Naive B cell (primary cell): ENCODE results near the gene LCE1A. TPM values are rescaled to one million over a fixed set of nuclear protein-coding genes. Genes with fewer than 3 reads are reported as not detected.
A peak's percentile ranks its signal among the peaks of the same experiment; 100 is the strongest.

Experiments used
- ATAC-seq, 2 donors: fragments of 150-1000 bp; cut with Tn5 transposase; 2 replicates each; pipeline ENCODE4 v1.10.0; 2021; ENCODE audit warnings: low read depth in 2 of 2, mild to moderate bottlenecking in 2 of 2, moderate library complexity in 2 of 2
- DNase-seq: peaks from one replicate; pipeline ENCODE4 v3.0.0; 2022
- H3K27ac Mint-ChIP-seq, 6 donors: one replicate each; pipeline ENCODE4 v1.8.0; 2020 to 2022; ENCODE audit warnings: mild to moderate bottlenecking in 6 of 6, mixed read lengths in 6 of 6, moderate library complexity in 5 of 6, inconsistent platforms in 2 of 6
- H3K27me3 Mint-ChIP-seq, 3 donors: one replicate each; pipeline ENCODE4 v1.8.0; 2021 to 2022; ENCODE audit warnings: mixed read lengths in 3 of 3, mild to moderate bottlenecking in 1 of 3
- H3K36me3 Mint-ChIP-seq, 2 donors: one replicate each; pipeline ENCODE4 v1.8.0; 2020 to 2022; ENCODE audit warnings: mixed read lengths in 2 of 2, inconsistent platforms in 1 of 2, mild to moderate bottlenecking in 1 of 2
- H3K4me1 Mint-ChIP-seq, 3 donors: one replicate each; pipeline ENCODE4 v1.8.0; 2020 to 2022; ENCODE audit warnings: mixed read lengths in 3 of 3, inconsistent platforms in 1 of 3, mild to moderate bottlenecking in 1 of 3, moderate library complexity in 1 of 3
- H3K4me3 Mint-ChIP-seq, 8 donors: one replicate each; pipeline ENCODE4 v1.8.0; 2020 to 2022; ENCODE audit warnings: mild to moderate bottlenecking in 8 of 8, mixed read lengths in 8 of 8, moderate library complexity in 8 of 8, inconsistent platforms in 2 of 8
- H3K9me3 Mint-ChIP-seq, 7 donors: one replicate each; pipeline ENCODE4 v1.8.0; 2020 to 2022; ENCODE audit warnings: mixed read lengths in 7 of 7, mild to moderate bottlenecking in 5 of 7, inconsistent platforms in 2 of 7, moderate library complexity in 1 of 7
- polyA plus RNA-seq, 6 donors: library from polyadenylated mRNA; unstranded; fragments of 300-500 nt; fragmentation: Illumina TruSeq; gene quantifications; one replicate each; pipeline ENCODE4 v1.2.3, GENCODE V29; 2021; ENCODE audit warnings: low read depth in 6 of 6

LCE1A gene
- polyA plus RNA-seq, result not detected

DNA sequence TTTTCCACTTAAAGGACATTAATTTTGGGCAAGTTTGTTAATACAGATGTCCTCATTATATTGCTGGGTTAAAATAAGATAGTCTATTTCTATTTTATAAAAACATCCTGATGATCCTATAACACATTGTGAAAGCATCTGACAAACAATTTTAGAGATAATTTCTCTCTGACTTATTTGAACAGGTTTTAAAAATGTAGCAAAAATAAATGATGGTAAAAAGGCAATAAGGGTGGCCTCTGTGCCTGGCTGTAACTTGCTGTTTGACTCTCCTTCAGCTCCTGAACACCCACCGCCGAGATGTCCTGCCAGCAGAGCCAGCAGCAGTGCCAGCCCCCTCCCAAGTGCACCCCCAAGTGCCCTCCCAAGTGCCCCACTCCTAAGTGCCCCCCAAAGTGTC, at the start of gene LCE1A:
LCE1A (plus strand) TSS at position 301 of the 400 bp plus-strand sequence; CDS start at position 301, 0 bp downstream.
- Mint-ChIP-seq H3K4me1 (no peaks in the 10 kb centered on the region), H3K27ac (no peak within 1 kb of the TSS), H3K36me3 (no peaks in the 10 kb centered on the region), H3K9me3 (peaks cover 0 to 5% (median 1%) of the 10 kb centered on the region in 7 donors), H3K4me3 (peak within 1 kb of the TSS in 1 of 8 donors; percentile 6), H3K27me3 (peaks cover 32 to 49% (median 43%) of the 10 kb centered on the region in 3 donors)
- ATAC-seq (no peak), DNase-seq (no peak)

GRCh38 chr1:152777510-152778137, 49.6 kb upstream of the LCE1A start:
- Mint-ChIP-seq H3K36me3 (no peaks in the 10 kb centered on the region), H3K27me3 (peaks cover 24 to 44% (median 39%) of the 10 kb centered on the region in 3 donors), H3K4me3 (no peak overlapping the region), H3K27ac (no peak overlapping the region), H3K9me3 (peaks cover 0 to 9% (median 3%) of the 10 kb centered on the region in 7 donors), H3K4me1 (no peaks in the 10 kb centered on the region)
- DNase-seq (no peak), ATAC-seq (no peak)

DNA sequence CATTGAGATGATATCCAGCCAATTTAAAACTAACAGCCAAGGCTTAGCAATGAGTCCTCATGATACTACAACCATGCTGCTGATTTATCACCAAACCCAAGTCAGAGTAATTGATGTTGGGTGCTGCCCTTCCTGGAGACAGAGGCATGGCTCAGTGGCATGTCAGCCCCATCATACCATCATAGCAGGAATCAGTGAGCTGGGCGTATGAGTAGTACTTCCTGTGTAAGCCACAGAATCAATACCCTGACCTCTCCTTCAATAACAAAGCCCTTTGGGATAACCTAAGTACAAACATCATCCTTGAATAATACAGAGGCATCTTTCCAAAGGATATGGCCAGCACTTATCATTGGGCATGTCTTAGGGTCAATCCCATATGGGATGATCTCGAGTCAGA, 44.2 kb upstream of the LCE1A start:
- peaks cover 0 to 1% (median 0%) of the 10 kb centered on the region in 7 donors for H3K9me3 Mint-ChIP-seq
- ATAC-seq (no peak), DNase-seq (no peak)
- peaks cover 38 to 52% (median 49%) of the 10 kb centered on the region in 3 donors for H3K27me3 Mint-ChIP-seq
- H3K36me3 Mint-ChIP-seq, result no peaks in the 10 kb centered on the region
- H3K4me3 Mint-ChIP-seq, result no peak overlapping the region
- no peaks in the 10 kb centered on the region for H3K4me1 Mint-ChIP-seq
- H3K27ac Mint-ChIP-seq, result no peak overlapping the region

DNA sequence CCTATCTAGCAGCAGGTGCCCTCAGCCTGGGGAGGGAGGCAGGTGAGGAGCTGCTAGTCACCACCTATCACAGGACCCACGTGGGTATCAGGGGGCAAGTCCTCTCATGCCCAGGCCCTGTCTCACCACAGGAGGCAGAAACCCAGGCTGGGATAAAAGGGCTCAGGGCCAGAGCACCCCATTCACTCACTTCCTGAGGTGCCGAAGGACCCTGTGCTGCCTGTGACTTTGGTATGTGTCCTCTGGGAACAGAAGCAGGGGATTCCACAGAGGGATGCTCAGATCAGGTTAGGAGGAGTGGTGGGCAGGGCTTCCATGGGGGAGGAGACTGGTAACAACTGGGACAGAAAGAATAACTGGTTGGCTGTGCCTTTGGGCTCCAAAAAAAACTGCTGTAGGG, 41.2 kb upstream of the LCE1A start, which contains the start of gene LCE1E:
LCE1E (plus strand) TSS at position 181 of the 400 bp plus-strand sequence. CDS start 1,043 bp downstream, outside the sequence.
- no peak for DNase-seq
- Mint-ChIP-seq H3K4me3 (no peak within 1 kb of the TSS), H3K27me3 (peaks cover 28 to 39% (median 31%) of the 10 kb centered on the region in 3 donors), H3K36me3 (no peaks in the 10 kb centered on the region), H3K4me1 (no peaks in the 10 kb centered on the region), H3K9me3 (peaks cover 0 to 2% (median 0%) of the 10 kb centered on the region in 7 donors), H3K27ac (no peak within 1 kb of the TSS)
- no peak for ATAC-seq

GRCh38 chr1:152795686-152796085, 31.6 kb upstream of the LCE1A start:
- no peak overlapping the region for H3K4me3 Mint-ChIP-seq
- ATAC-seq, result no peak
- H3K4me1 Mint-ChIP-seq, result no peaks in the 10 kb centered on the region
- no peak for DNase-seq
- H3K9me3 Mint-ChIP-seq, result peaks cover 0 to 11% (median 0%) of the 10 kb centered on the region in 7 donors
- peaks cover 6 to 12% (median 8%) of the 10 kb centered on the region in 3 donors for H3K27me3 Mint-ChIP-seq
- H3K36me3 Mint-ChIP-seq, result no peaks in the 10 kb centered on the region
- no peak overlapping the region for H3K27ac Mint-ChIP-seq

- peaks cover 9 to 14% (median 14%) of the 10 kb centered on the region in 3 donors for H3K27me3 Mint-ChIP-seq
- no peak within 1 kb of the TSS for H3K4me3 Mint-ChIP-seq
- H3K27ac Mint-ChIP-seq, result no peak within 1 kb of the TSS
- H3K4me1 Mint-ChIP-seq, result no peaks in the 10 kb centered on the region
- H3K9me3 Mint-ChIP-seq, result peaks cover 0 to 11% (median 0%) of the 10 kb centered on the region in 7 donors
- DNase-seq (no peak), ATAC-seq (no peak)
- no peaks in the 10 kb centered on the region for H3K36me3 Mint-ChIP-seq
These were observed 30.9 kb upstream of the LCE1A start, which contains the start of gene LCE1D for GRCh38 chr1:152796421-152796820. LCE1D (plus strand) TSS chr1:152796721; CDS start chr1:152797795, 1,074 bp downstream.

DNA sequence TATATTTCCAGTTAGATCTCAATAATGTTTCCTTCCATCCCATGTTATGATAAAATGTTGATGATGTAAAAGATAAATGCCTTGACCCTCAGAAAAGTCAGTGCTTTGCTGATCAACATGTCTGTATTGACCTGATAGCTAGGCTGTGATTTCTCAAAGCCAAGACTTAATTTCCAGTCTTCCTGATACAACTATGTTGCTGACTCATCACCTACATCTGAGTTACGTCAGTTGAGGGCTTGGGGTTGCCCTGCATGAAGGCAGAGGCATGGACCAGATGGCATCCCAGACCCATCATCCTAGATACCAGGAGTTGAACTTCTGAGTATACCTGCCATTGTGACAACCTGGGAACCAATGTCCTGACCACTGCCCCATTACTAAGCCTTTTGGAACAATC, 25.9 kb upstream of the LCE1A start:
- no peaks in the 10 kb centered on the region for H3K36me3 Mint-ChIP-seq
- H3K27me3 Mint-ChIP-seq, result peaks cover 28 to 37% (median 30%) of the 10 kb centered on the region in 3 donors
- H3K4me3 Mint-ChIP-seq, result no peak overlapping the region
- ATAC-seq, result no peak
- H3K4me1 Mint-ChIP-seq, result no peaks in the 10 kb centered on the region
- no peak for DNase-seq
- H3K9me3 Mint-ChIP-seq, result peaks cover 0 to 11% (median 0%) of the 10 kb centered on the region in 7 donors
- no peak overlapping the region for H3K27ac Mint-ChIP-seq

DNA sequence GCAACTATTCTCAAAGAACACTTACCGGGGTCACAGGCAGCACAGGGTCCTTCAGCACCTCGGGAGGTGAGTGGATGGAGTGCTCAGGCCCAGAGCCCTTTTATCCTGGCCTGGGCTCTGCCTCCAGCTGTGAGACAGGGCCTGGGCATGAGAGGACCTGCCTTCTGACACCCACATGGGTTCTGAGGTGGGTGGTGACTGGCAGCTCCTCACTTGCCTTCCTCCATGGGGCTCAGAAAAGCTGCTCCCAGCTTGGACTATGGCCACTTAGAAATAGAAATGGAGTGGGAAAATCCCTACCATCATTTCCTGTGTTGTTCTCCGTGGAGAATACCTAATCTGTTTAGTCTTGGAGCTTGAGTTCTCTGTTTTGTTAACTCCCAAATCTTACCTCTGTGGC, 20.7 kb upstream of the LCE1A start, which contains the start of gene LCE1C:
LCE1C (minus strand) TSS at position 76 of the 400 bp plus-strand sequence. CDS start 1,173 bp downstream, outside the sequence.
- Mint-ChIP-seq H3K4me1 (no peaks in the 10 kb centered on the region), H3K27ac (no peak within 1 kb of the TSS), H3K36me3 (no peaks in the 10 kb centered on the region), H3K9me3 (peaks cover 0 to 10% (median 0%) of the 10 kb centered on the region in 7 donors), H3K27me3 (peaks cover 21 to 32% (median 31%) of the 10 kb centered on the region in 3 donors), H3K4me3 (no peak within 1 kb of the TSS)
- no peak for DNase-seq
- no peak for ATAC-seq

- peaks cover 18 to 33% (median 32%) of the 10 kb centered on the region in 3 donors for H3K27me3 Mint-ChIP-seq
- DNase-seq (no peak), ATAC-seq (no peak)
- H3K36me3 Mint-ChIP-seq, result no peaks in the 10 kb centered on the region
- H3K4me3 Mint-ChIP-seq, result no peak overlapping the region
- peak overlapping the region in 1 of 6 donors; percentile 58 for H3K27ac Mint-ChIP-seq
- peaks cover 0 to 10% (median 0%) of the 10 kb centered on the region in 7 donors for H3K9me3 Mint-ChIP-seq
- H3K4me1 Mint-ChIP-seq, result no peaks in the 10 kb centered on the region
These were observed 16.2 kb upstream of the LCE1A start for GRCh38 chr1:152811050-152811449.

DNA sequence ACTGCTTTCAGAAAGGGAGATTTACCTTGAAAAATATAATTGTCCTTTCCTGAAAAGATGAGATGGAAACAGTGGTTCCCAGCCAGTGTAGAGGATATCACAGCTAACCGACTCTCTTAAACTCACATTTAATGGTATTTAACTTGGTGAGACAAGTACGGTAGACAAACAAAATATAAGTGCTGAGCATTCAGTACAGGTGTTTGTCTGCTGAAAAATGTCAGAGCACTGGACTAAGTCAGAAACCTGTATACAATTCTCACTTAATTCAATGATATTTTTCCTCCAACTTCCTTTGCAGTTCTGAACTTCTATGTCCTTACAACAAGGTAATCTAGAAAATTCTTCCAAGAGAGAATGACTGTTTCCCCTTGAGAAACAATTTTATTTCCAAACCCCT, 15.6 kb upstream of the LCE1A start, which contains the start of gene LCE1B:
LCE1B (plus strand) TSS at position 301 of the 400 bp plus-strand sequence. CDS start 476 bp downstream, outside the sequence.
- Mint-ChIP-seq H3K4me3 (peak within 1 kb of the TSS in 1 of 8 donors; percentile 63), H3K9me3 (peaks cover 0 to 10% (median 0%) of the 10 kb centered on the region in 7 donors), H3K27ac (peak within 1 kb of the TSS in 1 of 6 donors; percentile 58)

GRCh38 chr1:152817309-152817708, 10.0 kb upstream of the LCE1A start:
- H3K4me1 Mint-ChIP-seq, result peaks cover 0 to 4% (median 4%) of the 10 kb centered on the region in 3 donors
- no peak overlapping the region for H3K4me3 Mint-ChIP-seq
- H3K9me3 Mint-ChIP-seq, result peaks cover 0 to 10% (median 0%) of the 10 kb centered on the region in 7 donors
- no peaks in the 10 kb centered on the region for H3K36me3 Mint-ChIP-seq
- DNase-seq (no peak), ATAC-seq (no peak)
- peaks cover 17 to 34% (median 33%) of the 10 kb centered on the region in 3 donors for H3K27me3 Mint-ChIP-seq
- no peak overlapping the region for H3K27ac Mint-ChIP-seq

More for the DNA sequence above, 15.6 kb upstream of the LCE1A start, which contains the start of gene LCE1B:
- Mint-ChIP-seq H3K4me1 (no peaks in the 10 kb centered on the region), H3K36me3 (no peaks in the 10 kb centered on the region), H3K27me3 (peaks cover 20 to 34% (median 28%) of the 10 kb centered on the region in 3 donors)
- DNase-seq (no peak), ATAC-seq (no peak)

GRCh38 chr1:152823294-152823693, 4.0 kb upstream of the LCE1A start:
- peaks cover 0 to 4% (median 4%) of the 10 kb centered on the region in 3 donors for H3K4me1 Mint-ChIP-seq
- DNase-seq (no peak), ATAC-seq (no peak)
- H3K27ac Mint-ChIP-seq, result no peak overlapping the region
- no peaks in the 10 kb centered on the region for H3K36me3 Mint-ChIP-seq
- peaks cover 0 to 7% (median 0%) of the 10 kb centered on the region in 7 donors for H3K9me3 Mint-ChIP-seq
- H3K27me3 Mint-ChIP-seq, result peaks cover 25 to 35% (median 25%) of the 10 kb centered on the region in 3 donors
- no peak overlapping the region for H3K4me3 Mint-ChIP-seq

DNA sequence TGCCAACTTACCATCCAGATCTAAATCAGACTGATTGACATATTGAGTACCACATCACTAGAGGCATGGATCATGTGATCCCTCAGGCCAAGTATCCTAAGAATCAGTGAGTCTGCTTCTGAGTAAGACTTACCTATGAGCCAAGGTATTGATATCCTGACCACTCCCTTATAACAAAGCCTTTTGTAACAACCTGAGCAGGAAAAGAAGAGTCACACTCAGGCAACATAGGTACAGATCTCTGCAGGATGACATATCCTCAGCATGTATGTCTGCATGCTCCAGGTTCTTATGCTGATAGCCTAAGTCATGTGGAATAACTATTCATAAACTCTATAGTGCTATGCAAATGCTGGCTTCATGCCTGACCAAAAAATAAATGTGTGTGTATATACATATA, 2.3 kb upstream of the LCE1A start:
- peaks cover 0 to 4% (median 4%) of the 10 kb centered on the region in 3 donors for H3K4me1 Mint-ChIP-seq
- no peak for ATAC-seq
- no peak overlapping the region for H3K4me3 Mint-ChIP-seq
- DNase-seq, result no peak
- H3K9me3 Mint-ChIP-seq, result peaks cover 0 to 4% (median 0%) of the 10 kb centered on the region in 7 donors
- H3K27ac Mint-ChIP-seq, result no peak overlapping the region
- no peaks in the 10 kb centered on the region for H3K36me3 Mint-ChIP-seq
- peaks cover 31 to 46% (median 32%) of the 10 kb centered on the region in 3 donors for H3K27me3 Mint-ChIP-seq
